Neural cell (in vitro differentiated cells): ENCODE results near the gene ARHGAP40.

Experiments used
- EP300 ChIP-seq: fragments of 450-650 bp; conservative IDR thresholded peaks from 2 replicates; pipeline ENCODE4 v1.6.1; 2014; ENCODE audit warnings: antibody characterized with exemption, mild to moderate bottlenecking, moderate library complexity; ENCODE audit not compliant: poor library complexity, severe bottlenecking
- EZH2 ChIP-seq: fragments of 200-600, 300-800 bp; shearing (Covaris generic), sonication (generic); IDR thresholded peaks from 2 replicates; pipeline ENCODE4 v1.6.1; 2014; ENCODE audit warnings: antibody characterized with exemption, low read length, borderline replicate concordance, mild to moderate bottlenecking; ENCODE audit not compliant: insufficient read depth, poor library complexity, severe bottlenecking
- MXI1 ChIP-seq: fragments of 450-650 bp; conservative IDR thresholded peaks from 2 replicates; pipeline ENCODE4 v1.6.1; 2014; ENCODE audit warnings: antibody characterized with exemption, mild to moderate bottlenecking; ENCODE audit not compliant: poor library complexity, severe bottlenecking
- POLR2AphosphoS5 ChIP-seq: IDR thresholded peaks from 2 replicates; pipeline ENCODE4 v1.6.1; 2012
- RAD21 ChIP-seq: fragments of 450-650 bp; conservative IDR thresholded peaks from 2 replicates; pipeline ENCODE4 v1.6.1; 2014; ENCODE audit warnings: antibody characterized with exemption, mild to moderate bottlenecking, moderate library complexity
- TF ChIP-seq, protein P1 (sequence below): fragments of 450-650 bp; IDR thresholded peaks from 2 replicates; pipeline ENCODE4 v1.5.1; 2014; ENCODE audit warnings: antibody characterized with exemption, mild to moderate bottlenecking, moderate library complexity; ENCODE audit not compliant: poor library complexity, severe bottlenecking
- TF ChIP-seq, protein P2 (sequence below): IDR thresholded peaks from 2 replicates; pipeline ENCODE4 v1.6.1; 2012; ENCODE audit warnings: borderline replicate concordance

DNA sequence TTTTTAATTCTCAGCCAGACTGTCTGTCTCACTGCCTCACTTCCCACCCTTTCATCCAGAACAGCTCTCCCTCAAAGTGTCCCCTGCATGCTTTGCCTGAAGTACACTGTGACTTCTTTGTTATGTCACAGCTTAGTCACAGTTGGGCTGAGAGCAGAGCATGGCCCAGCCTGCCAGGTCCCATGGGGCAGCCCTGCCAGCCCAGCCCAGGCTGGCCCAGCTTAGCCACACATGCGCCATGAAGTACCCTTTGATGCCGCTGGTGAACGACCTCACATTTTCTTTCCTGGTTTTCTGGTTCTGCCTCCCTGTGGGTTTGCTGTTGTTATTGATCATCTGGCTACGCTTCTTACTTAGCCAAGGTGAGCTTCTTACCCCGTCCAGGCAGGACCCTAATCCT, 20.6 kb upstream of the ARHGAP40 start, which contains the start of gene ADIG:
- TF ChIP-seq, protein P1, sequence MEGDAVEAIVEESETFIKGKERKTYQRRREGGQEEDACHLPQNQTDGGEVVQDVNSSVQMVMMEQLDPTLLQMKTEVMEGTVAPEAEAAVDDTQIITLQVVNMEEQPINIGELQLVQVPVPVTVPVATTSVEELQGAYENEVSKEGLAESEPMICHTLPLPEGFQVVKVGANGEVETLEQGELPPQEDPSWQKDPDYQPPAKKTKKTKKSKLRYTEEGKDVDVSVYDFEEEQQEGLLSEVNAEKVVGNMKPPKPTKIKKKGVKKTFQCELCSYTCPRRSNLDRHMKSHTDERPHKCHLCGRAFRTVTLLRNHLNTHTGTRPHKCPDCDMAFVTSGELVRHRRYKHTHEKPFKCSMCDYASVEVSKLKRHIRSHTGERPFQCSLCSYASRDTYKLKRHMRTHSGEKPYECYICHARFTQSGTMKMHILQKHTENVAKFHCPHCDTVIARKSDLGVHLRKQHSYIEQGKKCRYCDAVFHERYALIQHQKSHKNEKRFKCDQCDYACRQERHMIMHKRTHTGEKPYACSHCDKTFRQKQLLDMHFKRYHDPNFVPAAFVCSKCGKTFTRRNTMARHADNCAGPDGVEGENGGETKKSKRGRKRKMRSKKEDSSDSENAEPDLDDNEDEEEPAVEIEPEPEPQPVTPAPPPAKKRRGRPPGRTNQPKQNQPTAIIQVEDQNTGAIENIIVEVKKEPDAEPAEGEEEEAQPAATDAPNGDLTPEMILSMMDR: no peak
- TF ChIP-seq EP300 (no peak), EZH2 (no peak), RAD21 (no peak), MXI1 (no peak), POLR2AphosphoS5 (no peak)
- TF ChIP-seq, protein P2, sequence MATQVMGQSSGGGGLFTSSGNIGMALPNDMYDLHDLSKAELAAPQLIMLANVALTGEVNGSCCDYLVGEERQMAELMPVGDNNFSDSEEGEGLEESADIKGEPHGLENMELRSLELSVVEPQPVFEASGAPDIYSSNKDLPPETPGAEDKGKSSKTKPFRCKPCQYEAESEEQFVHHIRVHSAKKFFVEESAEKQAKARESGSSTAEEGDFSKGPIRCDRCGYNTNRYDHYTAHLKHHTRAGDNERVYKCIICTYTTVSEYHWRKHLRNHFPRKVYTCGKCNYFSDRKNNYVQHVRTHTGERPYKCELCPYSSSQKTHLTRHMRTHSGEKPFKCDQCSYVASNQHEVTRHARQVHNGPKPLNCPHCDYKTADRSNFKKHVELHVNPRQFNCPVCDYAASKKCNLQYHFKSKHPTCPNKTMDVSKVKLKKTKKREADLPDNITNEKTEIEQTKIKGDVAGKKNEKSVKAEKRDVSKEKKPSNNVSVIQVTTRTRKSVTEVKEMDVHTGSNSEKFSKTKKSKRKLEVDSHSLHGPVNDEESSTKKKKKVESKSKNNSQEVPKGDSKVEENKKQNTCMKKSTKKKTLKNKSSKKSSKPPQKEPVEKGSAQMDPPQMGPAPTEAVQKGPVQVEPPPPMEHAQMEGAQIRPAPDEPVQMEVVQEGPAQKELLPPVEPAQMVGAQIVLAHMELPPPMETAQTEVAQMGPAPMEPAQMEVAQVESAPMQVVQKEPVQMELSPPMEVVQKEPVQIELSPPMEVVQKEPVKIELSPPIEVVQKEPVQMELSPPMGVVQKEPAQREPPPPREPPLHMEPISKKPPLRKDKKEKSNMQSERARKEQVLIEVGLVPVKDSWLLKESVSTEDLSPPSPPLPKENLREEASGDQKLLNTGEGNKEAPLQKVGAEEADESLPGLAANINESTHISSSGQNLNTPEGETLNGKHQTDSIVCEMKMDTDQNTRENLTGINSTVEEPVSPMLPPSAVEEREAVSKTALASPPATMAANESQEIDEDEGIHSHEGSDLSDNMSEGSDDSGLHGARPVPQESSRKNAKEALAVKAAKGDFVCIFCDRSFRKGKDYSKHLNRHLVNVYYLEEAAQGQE: no peak
